ENCODE data around the gene REC8. TPM values are rescaled to one million over a fixed set of nuclear protein-coding genes. Genes with fewer than 3 reads are reported as not detected.

The REC8 gene
- total and polyA plus RNA-seq, 10 of the 15 experiments (the other 5 are each of a cell fraction or from before 2014, with no cell fraction given) = 4.2 to 76.9 (median 29.1) TPM

DNA sequence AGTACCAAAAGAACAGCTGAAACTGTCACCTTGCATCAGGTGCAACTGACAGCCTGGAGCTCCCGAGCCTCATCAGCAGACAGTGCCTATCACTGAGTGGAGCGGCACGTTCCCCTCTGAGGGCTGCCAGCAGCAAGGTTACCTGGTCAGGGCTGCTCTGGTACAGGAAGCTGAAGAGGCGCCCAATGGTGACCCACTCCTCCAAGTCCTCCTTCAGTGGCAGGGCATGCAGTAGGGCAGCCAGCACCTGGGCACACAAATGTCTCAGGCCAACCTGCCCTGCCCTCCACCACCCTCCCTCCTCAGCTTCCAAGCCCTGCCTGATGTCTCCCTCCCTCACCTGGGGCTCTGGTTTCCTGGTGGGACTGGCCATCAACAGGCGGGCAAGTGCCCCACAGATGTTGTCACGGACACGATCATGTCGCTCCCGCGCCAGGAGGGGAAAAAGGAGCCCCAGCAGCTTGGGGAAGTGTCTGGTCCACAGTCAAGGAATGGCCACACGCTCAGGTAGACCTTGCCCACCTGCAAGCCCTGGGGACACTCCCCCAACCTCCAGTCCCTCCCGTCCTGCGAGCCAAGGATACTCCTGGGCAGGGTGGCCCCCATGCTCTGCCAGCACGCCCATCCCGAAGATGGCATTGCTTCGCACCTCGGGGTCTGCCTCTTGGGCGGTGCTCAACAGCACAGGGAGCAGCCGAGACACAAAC lies 9.6 kb downstream of the REC8 start:
- TF ChIP-seq POLR2AphosphoS5 (IDR thresholded peaks at IDR 0.05; ENCODE audit: low read length) = peak; percentile 56
- TF ChIP-seq POLR2A (IDR thresholded peaks at IDR 0.05; ENCODE audit: low read depth, low read length) = peak; percentile 77
- TF ChIP-seq BCL11A (IDR thresholded peaks at IDR 0.05; ENCODE audit: low read depth, low read length) = no peak
- intact Hi-C loops (cut with micrococcal nuclease; ENCODE audit: unreplicated experiment) = no loop called here
- CTCF ChIA-PET = interaction anchor here (1.0 kb wide), 1 partner anchor 32 kb away, joined by 5 read pairs; the partner anchor contains the start of gene CHMP4A
- no TSS peak for BruUV-seq (replicated peaks)
- SMC1A ChIA-PET (ENCODE audit: uncharacterized antibody, unreplicated experiment) = no interaction called here
- Histone ChIP-seq H4K20me1 (ENCODE audit: control insufficient read depth, insufficient read depth) (no peaks in the 10 kb centered on the region), H3K9ac (ENCODE audit: control insufficient read depth, insufficient read depth, low read length) (no peak overlapping the region), H3K36me3 (ENCODE audit: control insufficient read depth in 2 of 2, insufficient read depth in 2 of 2, low read length in 1 of 2) (peaks cover 21 to 57% of the 10 kb centered on the region in 2 experiments), H2AFZ (ENCODE audit: control insufficient read depth, low read depth, low read length) (no peak overlapping the region), H3K9me3 (replicated peaks; ENCODE audit: control insufficient read depth, insufficient read depth, low read length) (no peaks in the 10 kb centered on the region), H3K27me3 (replicated peaks in 1 of 2; ENCODE audit: control insufficient read depth in 2 of 2, insufficient read depth in 2 of 2, low read length in 1 of 2) (no peaks in the 10 kb centered on the region), H3K4me2 (ENCODE audit: control insufficient read depth, insufficient read depth) (no peak overlapping the region), H3K4me3 (no peak overlapping the region), H3K27ac (ENCODE audit: control insufficient read depth, insufficient read depth) (no peak overlapping the region), H3K4me1 (ENCODE audit: control insufficient read depth, insufficient read depth, low read length) (no peaks in the 10 kb centered on the region), H3K79me2 (ENCODE audit: control insufficient read depth, insufficient read depth, low read length) (peaks cover under 1% of the 10 kb centered on the region)
- DNase-seq (ENCODE audit: low read depth, low spot score) (no peak), ATAC-seq (no peak), FAIRE-seq (no peak)
- RAD21 ChIA-PET (ENCODE audit: unreplicated experiment) = interaction anchor here (1.7 kb wide), 1 partner anchor 115 kb away, joined by 4 read pairs; no protein-coding TSS in a partner anchor
- 87% methylated on average over 19 of the region's 19 CpGs for WGBS (ENCODE audit: insufficient coverage, insufficient replicate concordance, low lambda C conversion rate, missing lambda C conversion rate)
- POLR2A ChIA-PET = interaction anchor here (1.6 kb wide), 1 partner anchor 20 kb away, joined by 6 read pairs; the partner anchor contains the start of gene IRF9
- in situ Hi-C loops (cut with MboI) = no loop called here

DNA sequence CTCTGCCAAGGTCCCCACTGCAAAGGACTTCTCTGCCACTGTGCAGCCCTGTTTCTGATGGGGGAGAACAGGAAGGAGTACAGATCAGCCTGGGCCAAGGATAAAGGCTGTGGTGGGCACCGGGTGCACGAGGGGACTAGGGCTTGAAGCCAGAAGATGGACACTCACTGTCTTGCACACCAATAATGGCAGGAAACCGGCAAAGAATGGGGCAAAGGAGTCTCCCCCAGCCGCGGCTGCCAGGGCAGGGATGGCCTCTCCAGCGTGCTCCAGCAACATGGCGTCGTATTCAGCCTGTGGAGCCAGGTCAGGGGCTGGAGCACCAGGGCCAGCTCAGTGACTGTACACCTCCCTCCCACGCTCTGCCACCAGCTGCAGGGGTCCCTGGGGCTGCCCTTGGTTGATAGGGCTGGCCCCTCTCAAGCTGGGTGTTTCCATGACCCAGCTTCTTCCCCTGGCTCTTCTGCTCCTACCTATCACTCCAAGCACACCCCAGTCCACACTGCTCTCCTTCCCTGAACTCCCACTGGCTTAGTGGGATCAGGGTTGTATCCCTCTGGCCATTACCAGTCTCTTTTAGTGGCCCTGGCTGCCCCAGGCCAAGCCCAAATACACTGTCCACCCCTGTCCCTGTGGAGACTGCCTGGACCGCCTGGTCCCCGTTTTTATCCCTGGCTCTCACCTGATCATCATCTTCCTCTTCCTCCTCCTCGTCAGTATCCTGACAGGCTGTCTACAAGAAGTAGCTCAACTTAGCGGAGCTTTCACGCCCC lies 10.4 kb downstream of the REC8 start:
- DNase-seq (ENCODE audit: low read depth, low spot score) = no peak
- TF ChIP-seq ZNF384 (IDR thresholded peaks at IDR 0.05; ENCODE audit: borderline replicate concordance, low read depth, low read length) (no peak), POLR2AphosphoS5 (IDR thresholded peaks at IDR 0.05; ENCODE audit: low read length) (peak; percentile 34), SIX5 (IDR thresholded peaks at IDR 0.05; ENCODE audit: low read depth, low read length, severe bottlenecking) (no peak), YY1 (IDR thresholded peaks at IDR 0.05; ENCODE audit: low read depth, low read length) (0 out of 2 replicates have a peak, but pooled peaks have one; percentile 13), MTA3 (IDR thresholded peaks at IDR 0.05; ENCODE audit: borderline replicate concordance, low read length) (0 out of 2 replicates have a peak, but pooled peaks have one; percentile 2), CBFB (IDR thresholded peaks at IDR 0.05; ENCODE audit: low read depth) (peak; percentile 6; the same call in 1 of the 2 replicates), SP1 (IDR thresholded peaks at IDR 0.05; ENCODE audit: low read depth, low read length) (no peak)
- ChIA-PET POLR2A (interaction anchor here (1.6 kb wide), 1 partner anchor 21 kb away, joined by 6 read pairs; the partner anchor contains the start of gene IRF9), SMC1A (ENCODE audit: uncharacterized antibody, unreplicated experiment) (interaction anchor here (0.9 kb wide), 1 partner anchor 13 kb away, joined by 3 read pairs; the partner anchor contains the start of gene TM9SF1), CTCF (no interaction called here), RAD21 (ENCODE audit: unreplicated experiment) (interaction anchor here (0.5 kb wide), 1 partner anchor 20 kb away, joined by 3 read pairs; no protein-coding TSS in a partner anchor)
- Histone ChIP-seq H3K4me3 (no peak overlapping the region), H4K20me1 (ENCODE audit: control insufficient read depth, insufficient read depth) (no peaks in the 10 kb centered on the region), H3K9me3 (replicated peaks; ENCODE audit: control insufficient read depth, insufficient read depth, low read length) (no peaks in the 10 kb centered on the region), H3K9ac (ENCODE audit: control insufficient read depth, insufficient read depth, low read length) (no peak overlapping the region), H2AFZ (ENCODE audit: control insufficient read depth, low read depth, low read length) (no peak overlapping the region), H3K4me1 (ENCODE audit: control insufficient read depth, insufficient read depth, low read length) (no peaks in the 10 kb centered on the region), H3K27me3 (replicated peaks in 1 of 2; ENCODE audit: control insufficient read depth in 2 of 2, insufficient read depth in 2 of 2, low read length in 1 of 2) (no peaks in the 10 kb centered on the region), H3K4me2 (ENCODE audit: control insufficient read depth, insufficient read depth) (no peak overlapping the region), H3K79me2 (ENCODE audit: control insufficient read depth, insufficient read depth, low read length) (peaks cover 7% of the 10 kb centered on the region), H3K36me3 (ENCODE audit: control insufficient read depth in 2 of 2, insufficient read depth in 2 of 2, low read length in 1 of 2) (peaks cover 25 to 57% of the 10 kb centered on the region in 2 experiments), H3K27ac (ENCODE audit: control insufficient read depth, insufficient read depth) (no peak overlapping the region)
- intact Hi-C loops (cut with micrococcal nuclease; ENCODE audit: unreplicated experiment) = no loop called here
- in situ Hi-C loops (cut with MboI) = no loop called here
- BruUV-seq (replicated peaks) = no TSS peak
- whole genome bisulfite sequencing (ENCODE audit: insufficient coverage, insufficient replicate concordance, low lambda C conversion rate, missing lambda C conversion rate) = 92% methylated on average over 14 of the region's 14 CpGs
- no peak; the same call in 2 of the 3 replicates for ATAC-seq
- FAIRE-seq = no peak
